ENCODE results near the gene TRPC4AP.

The TRPC4AP gene

GRCh38 chr20:34998331-34998950 is 94.2 kb downstream of the TRPC4AP start:
- DNase-seq, result no peak

GRCh38 chr20:34997774-34998173 is 94.8 kb downstream of the TRPC4AP start:
- no peak for DNase-seq

- DNase-seq, result no peak
Measured at GRCh38 chr20:34997131-34997561, 95.5 kb downstream of the TRPC4AP start.

- DNase-seq, result no peak
Measured at GRCh38 chr20:34996243-34997028, 96.2 kb downstream of the TRPC4AP start.

GRCh38 chr20:34995696-34996095 is 96.9 kb downstream of the TRPC4AP start:
- DNase-seq, result no peak

GRCh38 chr20:34995192-34995591 is 97.4 kb downstream of the TRPC4AP start:
- no peak for DNase-seq

GRCh38 chr20:34994509-34995131 is 98.0 kb downstream of the TRPC4AP start:
- DNase-seq, result no peak

GRCh38 chr20:34993941-34994508 is 98.6 kb downstream of the TRPC4AP start:
- no peak for DNase-seq

GRCh38 chr20:34992751-34993417 is 99.7 kb downstream of the TRPC4AP start:
- DNase-seq, result no peak

GRCh38 chr20:34990661-34991214 is 101.9 kb downstream of the TRPC4AP start:
- DNase-seq, result no peak

- no peak for DNase-seq
Measured at GRCh38 chr20:34990231-34990630, 102.4 kb downstream of the TRPC4AP start.

GRCh38 chr20:34989670-34990069 is 102.9 kb downstream of the TRPC4AP start:
- no peak for DNase-seq

- DNase-seq, result no peak
Measured at GRCh38 chr20:34989118-34989517, 103.5 kb downstream of the TRPC4AP start.

GRCh38 chr20:34988191-34988540 is 104.4 kb downstream of the TRPC4AP start:
- no peak for DNase-seq

GRCh38 chr20:34987288-34988190 is 105.1 kb downstream of the TRPC4AP start:
- DNase-seq, result no peak

- DNase-seq, result no peak
Measured at GRCh38 chr20:34986311-34987287, 106.0 kb downstream of the TRPC4AP start.

GRCh38 chr20:34985461-34986310 is 106.9 kb downstream of the TRPC4AP start:
- DNase-seq, result no peak

- no peak for DNase-seq
Measured at GRCh38 chr20:34984756-34985261, 107.8 kb downstream of the TRPC4AP start.

Data from SHP77 (cell line).